T-helper 17 cell (primary cell): ENCODE data around the gene ZPLD1. TPM values are rescaled to one million over a fixed set of nuclear protein-coding genes. Genes with fewer than 3 reads are reported as not detected.

ENCODE experiments used
- ATAC-seq: fragments of 150-1000 bp; cut with Tn5 transposase; 2 replicates; pipeline ENCODE4 v1.10.0; 2021; ENCODE audit warnings: mild to moderate bottlenecking, moderate library complexity
- DNase-seq, 3 donors: peaks; one replicate each; pipeline versions ENCODE4 v3.0.0 to v3.0.0-alpha.2; 2020 to 2021
- H3K9me3 ChIP-seq: one replicate; pipeline ENCODE4 v1.7.0; 2013; ENCODE audit warnings: low read length, mild to moderate bottlenecking; ENCODE audit not compliant: control insufficient read depth, poor library complexity, severe bottlenecking
- H3K27ac Mint-ChIP-seq: one replicate; pipeline ENCODE4 v1.8.0; 2022; ENCODE audit warnings: mild to moderate bottlenecking, moderate library complexity, mixed read lengths
- H3K27me3 Mint-ChIP-seq: one replicate; pipeline ENCODE4 v1.8.0; 2022; ENCODE audit warnings: mixed read lengths
- H3K36me3 Mint-ChIP-seq: one replicate; pipeline ENCODE4 v1.8.0; 2022; ENCODE audit warnings: low read depth, mixed read lengths
- H3K4me1 Mint-ChIP-seq: one replicate; pipeline ENCODE4 v1.8.0; 2022; ENCODE audit warnings: mild to moderate bottlenecking, mixed read lengths
- H3K4me3 Mint-ChIP-seq: one replicate; pipeline ENCODE4 v1.8.0; 2022; ENCODE audit warnings: mild to moderate bottlenecking, moderate library complexity, mixed read lengths
- total RNA-seq, 4 donors: library from RNA in 2 of 4; stranded (reverse) in 2 of 4; gene quantifications; one replicate each; pipeline ENCODE4 v1.2.3 and lab custom pipeline; 2022 to 2026

The ZPLD1 gene
- not detected for total RNA-seq
- total RNA-seq (lab: John Stamatoyannopoulos, UW), result 0 to 0.08 reads per million in 2 donors

- Mint-ChIP-seq H3K27ac (no peak within 1 kb of the TSS), H3K36me3 (peaks cover 2% of the 10 kb centered on the region), H3K4me1 (no peaks in the 10 kb centered on the region), H3K4me3 (no peak within 1 kb of the TSS), H3K27me3 (peaks cover 30% of the 10 kb centered on the region)
- no peak for ATAC-seq
- no peaks in the 10 kb centered on the region for H3K9me3 ChIP-seq
- DNase-seq, result no peak
Observed at GRCh38 chr3:102434715-102435114, at the start of gene ZPLD1. ZPLD1 (plus strand) TSS chr3:102435015; CDS start chr3:102438488, 3,473 bp downstream.

DNA sequence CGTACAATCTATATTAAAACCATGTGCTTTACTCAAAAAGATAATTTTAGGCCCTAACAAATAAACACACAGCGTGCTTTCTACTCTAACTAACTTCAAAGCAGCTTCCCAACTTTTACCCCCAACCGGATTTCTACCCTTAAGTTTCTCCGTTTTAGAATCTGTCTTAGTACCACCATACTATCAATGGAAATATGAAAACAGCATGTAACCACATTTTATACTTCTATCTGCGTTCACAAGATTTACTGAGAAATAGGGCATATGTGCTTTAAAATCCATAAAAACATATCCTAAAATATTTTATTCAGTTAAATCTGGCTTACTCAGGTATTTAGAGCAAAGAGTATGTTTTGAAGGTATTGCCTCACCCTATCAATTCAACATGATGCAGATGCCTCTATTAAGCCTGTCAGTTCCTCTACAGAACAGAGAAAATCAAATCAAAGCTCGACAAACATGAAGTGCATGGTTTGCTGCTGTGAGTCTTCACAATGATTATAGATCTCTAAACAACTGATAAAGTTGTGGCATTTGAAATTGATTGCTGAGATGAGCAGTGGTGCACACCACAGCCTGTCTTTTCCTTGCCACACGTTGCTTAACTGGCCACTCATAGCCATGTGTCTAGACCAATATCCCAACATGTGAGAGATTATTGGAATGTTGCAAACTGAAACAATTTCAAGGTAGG lies 44.5 kb upstream of the ZPLD1 start:
- H3K36me3 Mint-ChIP-seq, result no peaks in the 10 kb centered on the region
- DNase-seq, result no peak
- no peaks in the 10 kb centered on the region for H3K9me3 ChIP-seq
- no peak for ATAC-seq
- H3K4me3 Mint-ChIP-seq, result no peak overlapping the region
- H3K27ac Mint-ChIP-seq, result no peak overlapping the region
- peaks cover 2% of the 10 kb centered on the region for H3K4me1 Mint-ChIP-seq
- peaks cover 11% of the 10 kb centered on the region for H3K27me3 Mint-ChIP-seq

DNA sequence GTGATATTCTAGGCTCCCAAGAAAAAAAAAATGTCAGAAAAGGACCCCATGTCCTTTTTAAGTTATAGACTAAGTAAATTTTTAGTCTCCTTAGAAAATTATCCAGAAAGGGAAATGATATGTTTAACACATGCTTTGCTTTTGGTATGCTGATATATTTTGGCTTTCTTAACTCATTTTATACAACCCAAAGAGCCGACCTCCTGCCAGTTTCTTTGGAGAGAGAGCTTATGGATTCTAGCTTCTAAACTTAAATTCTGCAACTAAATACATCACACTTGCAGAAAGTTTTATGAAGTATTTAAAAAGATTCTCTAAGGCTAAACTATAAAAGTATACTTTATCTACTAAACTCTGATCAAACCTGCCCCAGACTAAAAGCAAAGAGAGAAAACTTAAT lies 43.9 kb upstream of the ZPLD1 start:
- Mint-ChIP-seq H3K27me3 (peaks cover 11% of the 10 kb centered on the region), H3K4me1 (peaks cover 2% of the 10 kb centered on the region), H3K27ac (no peak overlapping the region), H3K36me3 (no peaks in the 10 kb centered on the region), H3K4me3 (no peak overlapping the region)
- ATAC-seq (no peak), DNase-seq (no peak)
- no peaks in the 10 kb centered on the region for H3K9me3 ChIP-seq

DNA sequence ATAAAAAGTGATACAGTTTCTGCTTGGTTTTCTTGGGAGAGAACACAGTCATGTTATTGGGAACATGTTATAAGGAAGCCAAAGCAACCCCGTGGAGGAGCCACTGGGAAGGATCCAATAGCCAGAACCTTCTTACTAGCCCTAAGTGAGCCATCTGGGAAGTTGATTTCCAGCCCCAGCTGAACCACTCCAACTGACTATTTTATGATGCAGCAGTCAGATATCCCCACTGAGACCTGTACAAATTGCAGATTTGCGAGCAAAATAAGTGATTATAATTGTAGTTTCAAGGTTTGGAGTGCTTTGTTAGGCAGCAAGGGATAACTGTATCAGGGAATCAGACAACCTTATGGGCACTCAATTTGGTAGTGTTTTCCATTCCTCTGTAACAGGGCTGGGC lies 43.3 kb upstream of the ZPLD1 start:
- peaks cover 2% of the 10 kb centered on the region for H3K4me1 Mint-ChIP-seq
- DNase-seq (no peak), ATAC-seq (no peak)
- no peaks in the 10 kb centered on the region for H3K36me3 Mint-ChIP-seq
- H3K9me3 ChIP-seq, result no peaks in the 10 kb centered on the region
- H3K27me3 Mint-ChIP-seq, result peaks cover 12% of the 10 kb centered on the region
- H3K27ac Mint-ChIP-seq, result no peak overlapping the region
- H3K4me3 Mint-ChIP-seq, result no peak overlapping the region

GRCh38 chr3:102394517-102394916 lies 40.3 kb upstream of the ZPLD1 start:
- H3K27ac Mint-ChIP-seq, result no peak overlapping the region
- peaks cover 2% of the 10 kb centered on the region for H3K4me1 Mint-ChIP-seq

DNA sequence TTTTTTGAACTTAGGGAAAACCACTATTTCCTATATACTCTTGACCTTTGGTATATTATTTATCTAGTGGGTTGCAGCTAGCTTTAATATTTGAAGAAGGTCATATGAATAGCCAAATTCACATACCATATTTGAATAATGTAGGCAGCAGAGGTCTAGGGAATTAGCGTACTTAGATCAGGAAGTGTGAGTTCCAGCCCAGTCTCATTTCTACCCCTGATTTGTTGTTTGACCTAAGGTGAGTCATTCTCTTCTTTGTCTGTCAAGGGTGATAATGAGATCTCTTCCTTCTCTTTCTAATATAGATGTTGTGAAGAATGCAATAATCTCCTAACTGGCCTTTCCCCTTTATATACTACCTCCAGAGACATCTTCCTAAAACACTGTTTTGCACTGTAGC lies 36.6 kb upstream of the ZPLD1 start:
- no peaks in the 10 kb centered on the region for H3K36me3 Mint-ChIP-seq
- H3K27ac Mint-ChIP-seq, result no peak overlapping the region
- peaks cover 41% of the 10 kb centered on the region for H3K27me3 Mint-ChIP-seq

More at GRCh38 chr3:102394517-102394916, 40.3 kb upstream of the ZPLD1 start:
- DNase-seq, result no peak
- H3K4me3 Mint-ChIP-seq, result no peak overlapping the region
- no peaks in the 10 kb centered on the region for H3K9me3 ChIP-seq
- no peak for ATAC-seq
- H3K27me3 Mint-ChIP-seq, result peaks cover 38% of the 10 kb centered on the region
- H3K36me3 Mint-ChIP-seq, result no peaks in the 10 kb centered on the region

GRCh38 chr3:102398666-102399065 lies 36.1 kb upstream of the ZPLD1 start:
- H3K27me3 Mint-ChIP-seq, result peaks cover 44% of the 10 kb centered on the region
- ATAC-seq (no peak), DNase-seq (no peak)
- H3K9me3 ChIP-seq, result no peaks in the 10 kb centered on the region
- H3K4me3 Mint-ChIP-seq, result no peak overlapping the region
- H3K4me1 Mint-ChIP-seq, result no peaks in the 10 kb centered on the region
- no peak overlapping the region for H3K27ac Mint-ChIP-seq
- H3K36me3 Mint-ChIP-seq, result no peaks in the 10 kb centered on the region

More for the DNA sequence above, 36.6 kb upstream of the ZPLD1 start:
- no peak overlapping the region for H3K4me3 Mint-ChIP-seq
- no peaks in the 10 kb centered on the region for H3K9me3 ChIP-seq
- H3K4me1 Mint-ChIP-seq, result no peaks in the 10 kb centered on the region
- DNase-seq, result no peak
- ATAC-seq, result no peak

DNA sequence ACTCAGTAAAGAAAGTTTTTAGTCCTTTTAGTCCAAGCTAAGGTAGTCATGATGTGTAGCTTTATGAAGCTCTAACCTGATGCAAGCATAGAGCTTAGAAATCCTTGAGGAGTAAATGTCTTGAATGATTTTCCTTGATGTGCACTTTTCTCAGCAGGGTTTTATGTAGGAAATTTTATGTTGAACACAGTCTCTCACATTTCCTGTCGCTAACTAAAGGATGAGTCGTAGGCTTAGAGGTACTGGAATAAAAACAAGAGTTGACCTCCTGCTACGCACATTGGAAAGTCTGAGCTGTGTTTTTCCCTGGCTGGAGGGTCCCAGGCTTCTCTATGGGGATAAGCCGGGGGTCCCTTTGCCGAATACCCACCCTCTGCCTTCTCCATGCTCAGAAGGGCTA lies 34.7 kb upstream of the ZPLD1 start:
- H3K36me3 Mint-ChIP-seq, result no peaks in the 10 kb centered on the region
- DNase-seq, result no peak

DNA sequence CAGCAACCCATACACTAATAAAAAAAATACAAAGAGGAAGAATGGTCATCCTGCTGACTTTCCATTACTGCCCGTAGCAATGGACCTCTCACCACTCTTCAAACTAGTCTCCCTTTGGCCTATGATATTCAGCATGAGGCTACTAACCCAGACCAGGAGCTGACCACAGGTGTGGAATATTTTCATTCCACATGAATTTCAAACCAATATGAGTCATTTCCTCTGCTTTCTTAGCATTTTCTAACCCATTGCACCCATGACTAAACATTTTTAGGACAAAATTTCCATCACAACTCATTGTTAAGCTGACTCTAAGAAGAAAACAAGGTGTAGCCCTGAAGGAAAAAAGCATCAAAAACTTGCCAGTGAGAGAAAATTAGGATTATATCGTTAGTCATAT lies 34.0 kb upstream of the ZPLD1 start:
- H3K27me3 Mint-ChIP-seq, result peaks cover 48% of the 10 kb centered on the region
- no peaks in the 10 kb centered on the region for H3K9me3 ChIP-seq
- no peaks in the 10 kb centered on the region for H3K36me3 Mint-ChIP-seq
- no peak overlapping the region for H3K27ac Mint-ChIP-seq
- no peaks in the 10 kb centered on the region for H3K4me1 Mint-ChIP-seq
- H3K4me3 Mint-ChIP-seq, result no peak overlapping the region
- no peak for DNase-seq
- ATAC-seq, result no peak

More for the DNA sequence above, 34.7 kb upstream of the ZPLD1 start:
- ATAC-seq, result no peak
- no peaks in the 10 kb centered on the region for H3K9me3 ChIP-seq
- H3K4me3 Mint-ChIP-seq, result no peak overlapping the region
- peaks cover 48% of the 10 kb centered on the region for H3K27me3 Mint-ChIP-seq
- H3K4me1 Mint-ChIP-seq, result no peaks in the 10 kb centered on the region
- H3K27ac Mint-ChIP-seq, result no peak overlapping the region

DNA sequence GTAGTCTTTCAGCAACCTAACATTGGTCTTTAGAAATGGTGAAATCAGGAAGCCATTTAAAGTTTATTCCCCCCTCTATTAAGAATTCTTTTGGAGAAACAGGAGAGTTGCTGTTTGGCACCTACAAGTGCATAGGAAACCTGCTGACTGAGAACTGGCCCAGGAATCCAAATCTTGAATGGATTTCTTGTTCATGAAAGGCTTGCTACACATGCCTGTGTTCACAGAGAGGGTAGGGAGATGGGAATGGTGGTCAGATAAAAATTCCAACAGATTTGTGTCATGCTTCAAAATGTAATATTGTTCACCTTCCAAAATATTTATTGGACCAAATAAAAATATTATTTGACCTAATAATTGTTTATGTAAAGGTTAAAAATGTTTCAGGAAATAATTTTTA lies 24.2 kb upstream of the ZPLD1 start:
- DNase-seq (no peak), ATAC-seq (no peak)
- no peaks in the 10 kb centered on the region for H3K9me3 ChIP-seq
- Mint-ChIP-seq H3K4me1 (peaks cover 4% of the 10 kb centered on the region), H3K27me3 (no peaks in the 10 kb centered on the region), H3K36me3 (no peaks in the 10 kb centered on the region), H3K27ac (no peak overlapping the region), H3K4me3 (no peak overlapping the region)

DNA sequence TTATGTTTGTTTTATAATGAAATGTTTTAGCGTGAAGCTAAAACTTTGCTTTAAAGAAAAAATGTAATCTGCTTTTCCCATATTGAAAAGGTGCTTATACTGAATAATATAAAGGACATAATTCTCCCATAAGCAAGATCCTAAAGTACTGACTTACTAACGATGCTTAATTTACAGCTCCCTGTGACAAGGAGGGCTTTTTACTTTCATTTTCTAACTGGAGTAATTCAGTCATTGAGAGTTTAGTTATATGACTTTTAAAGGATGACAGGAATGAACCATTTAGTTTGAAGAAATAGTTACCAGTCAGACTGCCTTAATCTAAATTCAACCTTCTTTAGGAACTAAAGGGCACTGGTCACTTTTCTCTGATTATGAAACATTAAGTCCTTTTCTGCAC lies 19.3 kb upstream of the ZPLD1 start:
- DNase-seq (no peak), ATAC-seq (no peak)
- Mint-ChIP-seq H3K4me3 (peak overlapping the region; percentile 36), H3K36me3 (no peaks in the 10 kb centered on the region), H3K4me1 (peaks cover 4% of the 10 kb centered on the region), H3K27me3 (no peaks in the 10 kb centered on the region), H3K27ac (peak overlapping the region; percentile 71)
- no peaks in the 10 kb centered on the region for H3K9me3 ChIP-seq

- H3K27ac Mint-ChIP-seq, result no peak overlapping the region
- no peak for DNase-seq
- no peaks in the 10 kb centered on the region for H3K27me3 Mint-ChIP-seq
- H3K4me3 Mint-ChIP-seq, result no peak overlapping the region
- H3K36me3 Mint-ChIP-seq, result no peaks in the 10 kb centered on the region
- no peaks in the 10 kb centered on the region for H3K9me3 ChIP-seq
- H3K4me1 Mint-ChIP-seq, result peaks cover 4% of the 10 kb centered on the region
- ATAC-seq, result no peak
Observed at GRCh38 chr3:102419786-102420185, 15.0 kb upstream of the ZPLD1 start.

- Mint-ChIP-seq H3K36me3 (peaks cover 2% of the 10 kb centered on the region), H3K27me3 (peaks cover 26% of the 10 kb centered on the region), H3K27ac (no peak overlapping the region), H3K4me3 (no peak overlapping the region), H3K4me1 (no peaks in the 10 kb centered on the region)
- no peaks in the 10 kb centered on the region for H3K9me3 ChIP-seq
- DNase-seq (no peak), ATAC-seq (no peak)
Observed at GRCh38 chr3:102441832-102442231, 7.0 kb downstream of the ZPLD1 start.

- H3K9me3 ChIP-seq, result no peaks in the 10 kb centered on the region
- ATAC-seq, result no peak
- Mint-ChIP-seq H3K27ac (no peak overlapping the region), H3K4me3 (no peak overlapping the region), H3K27me3 (peaks cover 15% of the 10 kb centered on the region), H3K4me1 (no peaks in the 10 kb centered on the region), H3K36me3 (no peaks in the 10 kb centered on the region)
- no peak for DNase-seq
Observed at GRCh38 chr3:102443021-102443420, 8.2 kb downstream of the ZPLD1 start.
